ENCODE measurements around the gene CBFA2T2.

DNA sequence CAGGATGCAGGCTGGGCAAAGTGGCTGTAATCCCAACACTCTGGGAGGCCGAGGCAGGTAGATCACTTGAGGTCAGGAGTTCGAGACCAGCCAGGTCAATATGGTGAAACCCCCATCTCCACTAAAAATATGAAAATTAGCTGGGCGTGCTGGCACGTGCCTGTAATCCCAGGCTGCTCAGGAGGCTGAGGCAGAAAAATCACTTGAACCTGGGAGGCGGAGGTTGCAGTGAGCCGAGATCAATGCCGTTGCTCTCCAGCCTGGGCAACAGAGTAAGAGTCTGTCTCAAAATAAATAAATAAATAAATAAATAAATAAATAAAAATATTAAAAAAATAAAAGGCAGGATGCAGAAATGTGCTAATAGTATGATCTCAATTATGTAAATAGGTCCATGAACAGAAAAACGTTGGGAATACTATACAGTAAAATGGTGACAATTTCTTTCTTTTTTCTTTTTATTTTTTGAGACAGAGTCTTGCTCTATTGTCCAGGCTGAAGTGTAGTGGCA is 8.4 kb upstream of the CBFA2T2 start:
- no peak for TF ChIP-seq CTCF (optimal IDR thresholded peaks at IDR 0.05 in 1 of 3, IDR thresholded peaks at IDR 0.05 in 1 of 3, conservative IDR thresholded peaks at IDR 0.05 in 1 of 3; ENCODE audit: extremely low read depth in 1 of 3, insufficient read depth in 2 of 3, low read length in 3 of 3)
- no peak for TF ChIP-seq EZH2 (IDR thresholded peaks at IDR 0.05; ENCODE audit: low read length)

Measured in keratinocyte (primary cell).